GM12878 (cell line): ENCODE measurements around the gene PKNOX1. TPM values are rescaled to one million over a fixed set of nuclear protein-coding genes. Genes with fewer than 3 reads are reported as not detected.

Source experiments
- ASH2L ChIP-seq: fragments of 300-600, 200-600 bp; sonication (generic); IDR thresholded peaks from 2 replicates; pipeline ENCODE4 v1.6.1; 2017; ENCODE audit warnings: low read depth, mild to moderate bottlenecking, borderline replicate concordance
- BACH1 ChIP-seq: fragments of 450-650 bp; IDR thresholded peaks from 2 replicates; pipeline ENCODE4 v1.6.1; 2017; ENCODE audit warnings: mild to moderate bottlenecking, borderline replicate concordance
- BRCA1 ChIP-seq: IDR thresholded peaks from 2 replicates; pipeline ENCODE4 v1.6.1; 2011; ENCODE audit warnings: low read depth, low read length, improper control_type of control experiment
- CBFB ChIP-seq: IDR thresholded peaks from 2 replicates; pipeline ENCODE4 v1.6.1; 2016; ENCODE audit warnings: antibody characterized with exemption, low read depth
- EGR1 ChIP-seq, 2 experiments: IDR thresholded peaks; 1 replicate in 1 of 2; 2 replicates in 1 of 2; pipeline ENCODE4 v1.6.1; 2011 to 2012; ENCODE audit warnings: low read depth in 2 of 2, low read length in 2 of 2, borderline replicate concordance in 1 of 2, mild to moderate bottlenecking in 1 of 2, moderate library complexity in 1 of 2
- FOS ChIP-seq: IDR thresholded peaks from 3 replicates; pipeline ENCODE4 v1.6.1; 2011; ENCODE audit warnings: borderline replicate concordance; ENCODE audit not compliant: insufficient read length; ENCODE audit errors: extremely low read depth
- FOXK2 ChIP-seq: fragments of 450-650 bp; IDR thresholded peaks from 2 replicates; pipeline ENCODE4 v1.6.1; 2017; ENCODE audit warnings: mild to moderate bottlenecking, moderate library complexity
- IKZF1 ChIP-seq: fragments of 450-650 bp; conservative IDR thresholded peaks from 2 replicates; pipeline ENCODE4 v1.6.1; 2017; ENCODE audit warnings: antibody characterized with exemption, mild to moderate bottlenecking
- IKZF2 ChIP-seq, 2 experiments: fragments of 450-650 bp; IDR thresholded peaks; 2 replicates each; pipeline ENCODE4 v1.6.1; 2017; ENCODE audit warnings: mild to moderate bottlenecking in 2 of 2, moderate library complexity in 2 of 2
- KDM1A ChIP-seq: fragments of 200-600 bp; sonication (generic); IDR thresholded peaks from 2 replicates; pipeline ENCODE4 v1.6.1; 2016; ENCODE audit warnings: borderline replicate concordance
- NBN ChIP-seq: fragments of 450-650 bp; IDR thresholded peaks from 2 replicates; pipeline ENCODE4 v1.6.1; 2016
- NFYB ChIP-seq: IDR thresholded peaks from 2 replicates; pipeline ENCODE4 v1.6.1; 2011; ENCODE audit warnings: low read depth, mild to moderate bottlenecking, low read length, improper control_type of control experiment, moderate library complexity; ENCODE audit not compliant: insufficient read depth
- NRF1 ChIP-seq: conservative IDR thresholded peaks from 2 replicates; pipeline ENCODE4 v1.6.1; 2011; ENCODE audit warnings: mild to moderate bottlenecking, low read depth, low read length, improper control_type of control experiment
- PAX5 ChIP-seq: IDR thresholded peaks from 2 replicates; pipeline ENCODE4 v1.6.1; 2011; ENCODE audit warnings: low read depth, low read length, borderline replicate concordance
- RAD51 ChIP-seq: fragments of 450-650 bp; IDR thresholded peaks from 2 replicates; pipeline ENCODE4 v1.6.1; 2016; ENCODE audit warnings: moderate library complexity, mild to moderate bottlenecking, inconsistent platforms
- SUPT20H ChIP-seq: IDR thresholded peaks from 2 replicates; pipeline ENCODE4 v1.6.1; 2011; ENCODE audit warnings: low read depth, mild to moderate bottlenecking, low read length, moderate library complexity, borderline replicate concordance; ENCODE audit not compliant: control insufficient read depth
- TBL1XR1 ChIP-seq: IDR thresholded peaks from 2 replicates; pipeline ENCODE4 v1.6.1; 2012; ENCODE audit warnings: low read depth, low read length, improper control_type of control experiment
- ZNF207 ChIP-seq: fragments of 450-650 bp; IDR thresholded peaks from 2 replicates; pipeline ENCODE4 v1.6.1; 2014; ENCODE audit warnings: antibody characterized with exemption, mild to moderate bottlenecking, borderline replicate concordance
- ZNF622 ChIP-seq: fragments of 450-650 bp; IDR thresholded peaks from 2 replicates; pipeline ENCODE4 v1.6.1; 2017; ENCODE audit warnings: mild to moderate bottlenecking, inconsistent platforms
- polyA plus RNA-seq, 11 experiments: library from polyadenylated mRNA; depleted of rRNA in 4 of 11; unstranded in 6 of 11; stranded (reverse) in 5 of 11; fragments of >200 nt; fragmentation: Nextera tagmentation in 4 of 11; fragmentation: Illumina TruSeq in 1 of 11; extraction: Ambion mirVana in 4 of 11; extraction: Trizol in 1 of 11; gene quantifications; 1 replicate in 1 of 11; 2 replicates in 10 of 11; pipeline versions ENCODE4 v1.2.1 to v1.2.3, GENCODE V29; 2011 to 2016; ENCODE audit warnings: inconsistent platforms in 2 of 11, missing spikeins in 2 of 11, low read depth in 1 of 11
- total RNA-seq, 4 experiments: library from RNA; depleted of rRNA in 3 of 4; stranded (reverse); fragments of >200 nt in 3 of 4; fragmentation: Illumina TruSeq in 1 of 4; extraction: Trizol in 1 of 4; gene quantifications; 2 replicates each; pipeline versions ENCODE4 v1.2.1 to v1.2.3, GENCODE V29; 2013 to 2021
- TF ChIP-seq, protein P1 (sequence below): IDR thresholded peaks from 2 replicates; pipeline ENCODE4 v1.6.1; 2011; ENCODE audit warnings: borderline replicate concordance, low read depth, mild to moderate bottlenecking, moderate library complexity, mixed read lengths, low read length; ENCODE audit not compliant: insufficient read depth; ENCODE audit errors: extremely low read length
- TF ChIP-seq, protein P2 (sequence below): IDR thresholded peaks from 2 replicates; pipeline ENCODE4 v1.6.1; 2012; ENCODE audit warnings: low read length, inconsistent platforms
- TF ChIP-seq, protein P3 (sequence below): fragments of 450-650 bp; IDR thresholded peaks from 2 replicates; pipeline ENCODE4 v1.6.1; 2017; ENCODE audit warnings: low read depth, mild to moderate bottlenecking, moderate library complexity
- TF ChIP-seq, protein P4 (sequence below): fragments of 450-650 bp; IDR thresholded peaks from 2 replicates; pipeline ENCODE4 v1.6.1; 2017; ENCODE audit warnings: borderline replicate concordance
- TF ChIP-seq, protein P5 (sequence below): IDR thresholded peaks from 2 replicates; pipeline ENCODE4 v1.6.1; 2012; ENCODE audit warnings: low read depth, low read length, improper control_type of control experiment

Gene PKNOX1
- total and polyA plus RNA-seq, 10 of the 15 experiments (the other 5 are each of a cell fraction or from before 2014, with no cell fraction given): 6.9 to 23.7 (median 13.2) TPM

DNA sequence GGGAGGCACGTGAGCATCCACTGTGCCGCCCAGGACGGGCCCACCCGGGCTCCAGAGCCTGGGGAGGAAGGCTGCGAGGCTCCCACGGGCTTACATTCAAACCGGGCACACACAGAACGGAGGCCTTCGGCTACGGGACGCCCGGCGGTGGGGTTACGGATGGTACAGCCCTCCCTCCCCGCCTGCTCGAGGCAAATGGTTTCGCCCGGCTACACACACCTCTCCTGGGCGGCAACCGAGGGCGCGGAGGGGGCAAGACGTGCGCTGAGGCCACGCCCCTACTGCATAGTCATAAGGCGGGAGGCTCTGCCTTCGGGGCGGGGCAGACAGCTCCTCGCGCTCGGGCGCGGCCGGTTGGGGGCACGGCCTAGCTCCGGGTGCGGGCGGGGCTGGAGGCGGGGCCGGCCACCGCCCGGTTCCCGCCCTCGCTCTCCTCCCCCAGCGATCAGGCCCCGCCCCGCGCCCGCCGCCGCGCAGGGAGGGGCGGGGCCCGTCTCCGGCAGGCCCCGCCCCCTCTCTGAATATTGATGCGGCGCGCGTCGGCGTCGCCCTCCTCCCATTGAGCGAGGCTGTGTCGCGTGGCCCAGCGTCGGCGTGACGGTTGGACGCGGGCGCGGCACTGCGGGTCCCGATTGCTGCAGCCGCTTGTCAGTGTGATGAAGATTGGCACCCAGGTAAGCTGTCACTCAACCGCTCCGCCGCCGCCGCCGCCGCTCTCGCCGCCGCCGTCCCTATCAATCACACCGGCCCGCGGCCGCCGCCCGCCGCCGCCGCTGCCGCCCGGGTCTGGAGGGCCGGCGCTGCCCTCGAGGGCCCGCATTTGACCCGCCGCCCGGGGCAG lies at the start of gene PKNOX1 (continued):
- TF ChIP-seq EGR1 (IDR thresholded peaks at IDR 0.05; ENCODE audit: borderline replicate concordance in 1 of 2, low read depth in 2 of 2, low read length in 2 of 2) (0 out of 3 replicates have a peak, but pooled peaks of 1 of the 2 experiments have one; percentile 40), IKZF1 (peak; percentile 38; the same call in 1 of the 2 replicates), BRCA1 (no peak), ASH2L (no peak), BACH1 (peak; percentile 45), FOS (no peak), RAD51 (peak; percentile 42; the same call in 1 of the 2 replicates), FOXK2 (peak; percentile 98), TBL1XR1 (peak; percentile 16; the same call in 1 of the 2 replicates), NRF1 (no peak), NFYB (peak; percentile 88), SUPT20H (no peak), ZNF622 (no peak), IKZF2 (IDR thresholded peaks at IDR 0.05) (peak in 1 of 2 experiments; percentile 34; a peak in 1 of 4 replicates), CBFB (0 out of 2 replicates have a peak, but pooled peaks have one; percentile 30), KDM1A (no peak), ZNF207 (peak; percentile 90; the same call in 1 of the 2 replicates), NBN (peak; percentile 84), PAX5 (0 out of 2 replicates have a peak, but pooled peaks have one; percentile 7)
- TF ChIP-seq, protein P1, sequence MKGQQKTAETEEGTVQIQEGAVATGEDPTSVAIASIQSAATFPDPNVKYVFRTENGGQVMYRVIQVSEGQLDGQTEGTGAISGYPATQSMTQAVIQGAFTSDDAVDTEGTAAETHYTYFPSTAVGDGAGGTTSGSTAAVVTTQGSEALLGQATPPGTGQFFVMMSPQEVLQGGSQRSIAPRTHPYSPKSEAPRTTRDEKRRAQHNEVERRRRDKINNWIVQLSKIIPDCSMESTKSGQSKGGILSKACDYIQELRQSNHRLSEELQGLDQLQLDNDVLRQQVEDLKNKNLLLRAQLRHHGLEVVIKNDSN: peak; percentile 82
- TF ChIP-seq, protein P2, sequence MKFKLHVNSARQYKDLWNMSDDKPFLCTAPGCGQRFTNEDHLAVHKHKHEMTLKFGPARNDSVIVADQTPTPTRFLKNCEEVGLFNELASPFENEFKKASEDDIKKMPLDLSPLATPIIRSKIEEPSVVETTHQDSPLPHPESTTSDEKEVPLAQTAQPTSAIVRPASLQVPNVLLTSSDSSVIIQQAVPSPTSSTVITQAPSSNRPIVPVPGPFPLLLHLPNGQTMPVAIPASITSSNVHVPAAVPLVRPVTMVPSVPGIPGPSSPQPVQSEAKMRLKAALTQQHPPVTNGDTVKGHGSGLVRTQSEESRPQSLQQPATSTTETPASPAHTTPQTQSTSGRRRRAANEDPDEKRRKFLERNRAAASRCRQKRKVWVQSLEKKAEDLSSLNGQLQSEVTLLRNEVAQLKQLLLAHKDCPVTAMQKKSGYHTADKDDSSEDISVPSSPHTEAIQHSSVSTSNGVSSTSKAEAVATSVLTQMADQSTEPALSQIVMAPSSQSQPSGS: no peak
- TF ChIP-seq, protein P3, sequence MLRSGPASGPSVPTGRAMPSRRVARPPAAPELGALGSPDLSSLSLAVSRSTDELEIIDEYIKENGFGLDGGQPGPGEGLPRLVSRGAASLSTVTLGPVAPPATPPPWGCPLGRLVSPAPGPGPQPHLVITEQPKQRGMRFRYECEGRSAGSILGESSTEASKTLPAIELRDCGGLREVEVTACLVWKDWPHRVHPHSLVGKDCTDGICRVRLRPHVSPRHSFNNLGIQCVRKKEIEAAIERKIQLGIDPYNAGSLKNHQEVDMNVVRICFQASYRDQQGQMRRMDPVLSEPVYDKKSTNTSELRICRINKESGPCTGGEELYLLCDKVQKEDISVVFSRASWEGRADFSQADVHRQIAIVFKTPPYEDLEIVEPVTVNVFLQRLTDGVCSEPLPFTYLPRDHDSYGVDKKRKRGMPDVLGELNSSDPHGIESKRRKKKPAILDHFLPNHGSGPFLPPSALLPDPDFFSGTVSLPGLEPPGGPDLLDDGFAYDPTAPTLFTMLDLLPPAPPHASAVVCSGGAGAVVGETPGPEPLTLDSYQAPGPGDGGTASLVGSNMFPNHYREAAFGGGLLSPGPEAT: peak; percentile 65; the same call in 1 of the 2 replicates
- TF ChIP-seq, protein P4, sequence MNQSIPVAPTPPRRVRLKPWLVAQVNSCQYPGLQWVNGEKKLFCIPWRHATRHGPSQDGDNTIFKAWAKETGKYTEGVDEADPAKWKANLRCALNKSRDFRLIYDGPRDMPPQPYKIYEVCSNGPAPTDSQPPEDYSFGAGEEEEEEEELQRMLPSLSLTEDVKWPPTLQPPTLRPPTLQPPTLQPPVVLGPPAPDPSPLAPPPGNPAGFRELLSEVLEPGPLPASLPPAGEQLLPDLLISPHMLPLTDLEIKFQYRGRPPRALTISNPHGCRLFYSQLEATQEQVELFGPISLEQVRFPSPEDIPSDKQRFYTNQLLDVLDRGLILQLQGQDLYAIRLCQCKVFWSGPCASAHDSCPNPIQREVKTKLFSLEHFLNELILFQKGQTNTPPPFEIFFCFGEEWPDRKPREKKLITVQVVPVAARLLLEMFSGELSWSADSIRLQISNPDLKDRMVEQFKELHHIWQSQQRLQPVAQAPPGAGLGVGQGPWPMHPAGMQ: no peak
- TF ChIP-seq, protein P5, sequence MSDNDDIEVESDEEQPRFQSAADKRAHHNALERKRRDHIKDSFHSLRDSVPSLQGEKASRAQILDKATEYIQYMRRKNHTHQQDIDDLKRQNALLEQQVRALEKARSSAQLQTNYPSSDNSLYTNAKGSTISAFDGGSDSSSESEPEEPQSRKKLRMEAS: peak; percentile 39
